Keratinocyte (primary cell): Measurements from ENCODE around the gene CHN2. TPM values are rescaled to one million over a fixed set of nuclear protein-coding genes. Genes with fewer than 3 reads are reported as not detected.

Source experiments
- DNase-seq: peaks from one replicate; pipeline ENCODE4 v3.0.0-alpha.2; 2011; ENCODE audit warnings: low read depth, missing footprints, low spot score
- FAIRE-seq: peaks from 2 replicates; lab custom pipeline; 2011; peaks lifted over from hg19 to GRCh38; lab: Jason Lieb, UNC
- H2AFZ ChIP-seq: 2 replicates; pipeline ENCODE4 v1.6.0; 2012; ENCODE audit warnings: low read length, control low read depth, inconsistent platforms; ENCODE audit not compliant: control insufficient read depth
- H3K27ac ChIP-seq: 2 replicates; pipeline ENCODE4 v1.5.1; 2011; ENCODE audit warnings: low read length; ENCODE audit not compliant: control insufficient read depth, insufficient read depth
- H3K27me3 ChIP-seq: 3 replicates; pipeline ENCODE4 v1.6.0; 2011; ENCODE audit warnings: low read length; ENCODE audit not compliant: control insufficient read depth, insufficient read depth; ENCODE audit errors: extremely low read depth
- H3K36me3 ChIP-seq, 2 experiments: 2 replicates in 1 of 2; 3 replicates in 1 of 2; pipeline ENCODE4 v1.5.1; 2011; ENCODE audit warnings: low read length in 2 of 2, mild to moderate bottlenecking in 1 of 2; ENCODE audit not compliant: control insufficient read depth in 2 of 2, insufficient read depth in 2 of 2; ENCODE audit errors: extremely low read depth in 1 of 2
- H3K4me1 ChIP-seq: 3 replicates; pipeline ENCODE4 v1.5.1; 2011; ENCODE audit warnings: low read length; ENCODE audit not compliant: control insufficient read depth, insufficient read depth; ENCODE audit errors: extremely low read depth
- H3K4me2 ChIP-seq: 3 replicates; pipeline ENCODE4 v1.6.0; 2011; ENCODE audit warnings: low read depth, low read length; ENCODE audit not compliant: control insufficient read depth, insufficient read depth; ENCODE audit errors: extremely low read depth
- H3K4me3 ChIP-seq, 3 experiments: fragments of 200-600 bp in 1 of 3; sonication (generic) in 1 of 3; 2 replicates in 2 of 3; 3 replicates in 1 of 3; pipeline ENCODE4 v1.5.1; 2011 to 2016; ENCODE audit warnings: low read length in 3 of 3, mild to moderate bottlenecking in 3 of 3, control low read depth in 2 of 3, inconsistent platforms in 1 of 3, low read depth in 1 of 3, mixed read lengths in 1 of 3, mixed run types in 1 of 3, moderate library complexity in 1 of 3; ENCODE audit not compliant: control insufficient read depth in 2 of 3, insufficient read depth in 2 of 3; ENCODE audit errors: extremely low read depth in 1 of 3
- H3K79me2 ChIP-seq: 2 replicates; pipeline ENCODE4 v1.6.0; 2012; ENCODE audit warnings: low read length; ENCODE audit not compliant: control insufficient read depth, insufficient read depth
- H3K9ac ChIP-seq: 3 replicates; pipeline ENCODE4 v1.6.0; 2011; ENCODE audit warnings: low read length; ENCODE audit not compliant: control insufficient read depth, insufficient read depth; ENCODE audit errors: extremely low read depth
- H3K9me1 ChIP-seq: 3 replicates; pipeline ENCODE4 v1.6.0; 2011; ENCODE audit warnings: low read length; ENCODE audit not compliant: control insufficient read depth, insufficient read depth; ENCODE audit errors: extremely low read depth
- H3K9me3 ChIP-seq: 2 replicates; pipeline ENCODE4 v1.5.1; 2012; ENCODE audit warnings: low read depth, low read length; ENCODE audit not compliant: control insufficient read depth
- H4K20me1 ChIP-seq: 3 replicates; pipeline ENCODE4 v1.6.0; 2011; ENCODE audit warnings: low read length; ENCODE audit not compliant: control insufficient read depth, insufficient read depth; ENCODE audit errors: extremely low read depth
- EZH2 ChIP-seq: IDR thresholded peaks from one replicate; pipeline ENCODE4 v1.6.1; 2012; ENCODE audit warnings: inconsistent platforms, mild to moderate bottlenecking, low read length, moderate library complexity
- dilution Hi-C: fragments of 300-500 bp; cut with MboI; formaldehyde crosslinking; loops from one replicate; pipeline ENCODE4 v1.7.0; 2020; ENCODE audit warnings: low sequenced_read_pairs; ENCODE audit not compliant: extremely low pct_ligation_motif_present
- polyA plus RNA-seq, 5 experiments: library from polyadenylated mRNA; depleted of rRNA in 3 of 5; stranded (reverse) in 3 of 5; stranded (forward) in 1 of 5; unstranded in 1 of 5; fragments of >200 nt; gene quantifications; 1 replicate in 1 of 5; 2 replicates in 3 of 5; 3 replicates in 1 of 5; pipeline versions ENCODE4 v1.2.1 to v1.2.3, GENCODE V29; 2011 to 2012; ENCODE audit warnings: missing spikeins in 2 of 5, low read depth in 1 of 5, low replicate concordance in 1 of 5
- TF ChIP-seq, protein P1 (sequence below), 3 experiments: IDR thresholded peaks in 1 of 3; conservative IDR thresholded peaks in 1 of 3; optimal IDR thresholded peaks in 1 of 3; 2 replicates in 2 of 3; 3 replicates in 1 of 3; pipeline versions ENCODE3 to v1.5.1; 2011; ENCODE audit warnings: low read length in 3 of 3, mild to moderate bottlenecking in 3 of 3, moderate library complexity in 2 of 3, control low read depth in 1 of 3, inconsistent platforms in 1 of 3; ENCODE audit not compliant: insufficient read depth in 2 of 3; ENCODE audit errors: extremely low read depth in 1 of 3

The CHN2 gene
- polyA plus RNA-seq, 1 donor (not counting 4 experiments of a cell fraction or from before 2014, with no cell fraction given) = 1.8 TPM

DNA sequence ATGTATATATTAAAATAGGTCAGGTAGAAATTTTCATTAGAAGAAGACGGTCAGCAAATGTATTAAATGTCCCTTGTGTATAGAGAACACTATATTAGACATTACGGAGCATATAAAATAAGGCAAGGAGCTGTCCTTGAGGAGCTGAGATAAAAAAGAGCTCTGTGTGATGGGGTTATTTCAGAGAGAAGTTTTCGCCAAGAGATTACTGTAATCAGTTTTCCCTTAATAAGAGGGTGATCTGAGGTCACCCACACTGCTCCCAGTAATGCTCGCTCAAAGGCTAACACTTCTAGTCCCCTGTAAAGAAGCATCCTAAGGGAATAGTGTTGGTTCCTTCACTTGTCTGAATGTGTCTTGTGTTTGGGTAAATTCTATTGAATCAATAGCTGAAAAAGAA, 282.3 kb downstream of the CHN2 start:
- no peaks in the 10 kb centered on the region for H3K9me1 ChIP-seq
- DNase-seq (no peak), FAIRE-seq (no peak)
- H3K4me1 ChIP-seq = no peaks in the 10 kb centered on the region
- no peak overlapping the region for H2AFZ ChIP-seq
- peaks cover 5% of the 10 kb centered on the region for H3K27me3 ChIP-seq
- no peak overlapping the region for H3K27ac ChIP-seq
- H4K20me1 ChIP-seq = no peaks in the 10 kb centered on the region
- H3K4me3 ChIP-seq = no peak overlapping the region
- no peak overlapping the region for H3K4me2 ChIP-seq
- H3K36me3 ChIP-seq = no peaks in the 10 kb centered on the region
- no peaks in the 10 kb centered on the region for H3K79me2 ChIP-seq
- TF ChIP-seq, protein P1, sequence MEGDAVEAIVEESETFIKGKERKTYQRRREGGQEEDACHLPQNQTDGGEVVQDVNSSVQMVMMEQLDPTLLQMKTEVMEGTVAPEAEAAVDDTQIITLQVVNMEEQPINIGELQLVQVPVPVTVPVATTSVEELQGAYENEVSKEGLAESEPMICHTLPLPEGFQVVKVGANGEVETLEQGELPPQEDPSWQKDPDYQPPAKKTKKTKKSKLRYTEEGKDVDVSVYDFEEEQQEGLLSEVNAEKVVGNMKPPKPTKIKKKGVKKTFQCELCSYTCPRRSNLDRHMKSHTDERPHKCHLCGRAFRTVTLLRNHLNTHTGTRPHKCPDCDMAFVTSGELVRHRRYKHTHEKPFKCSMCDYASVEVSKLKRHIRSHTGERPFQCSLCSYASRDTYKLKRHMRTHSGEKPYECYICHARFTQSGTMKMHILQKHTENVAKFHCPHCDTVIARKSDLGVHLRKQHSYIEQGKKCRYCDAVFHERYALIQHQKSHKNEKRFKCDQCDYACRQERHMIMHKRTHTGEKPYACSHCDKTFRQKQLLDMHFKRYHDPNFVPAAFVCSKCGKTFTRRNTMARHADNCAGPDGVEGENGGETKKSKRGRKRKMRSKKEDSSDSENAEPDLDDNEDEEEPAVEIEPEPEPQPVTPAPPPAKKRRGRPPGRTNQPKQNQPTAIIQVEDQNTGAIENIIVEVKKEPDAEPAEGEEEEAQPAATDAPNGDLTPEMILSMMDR (optimal IDR thresholded peaks at IDR 0.05 in 1 of 3, IDR thresholded peaks at IDR 0.05 in 1 of 3, conservative IDR thresholded peaks at IDR 0.05 in 1 of 3; ENCODE audit: extremely low read depth in 1 of 3, insufficient read depth in 2 of 3, low read length in 3 of 3) = no peak
- no peak for TF ChIP-seq EZH2
- H3K9ac ChIP-seq = no peak overlapping the region
- no peaks in the 10 kb centered on the region for H3K9me3 ChIP-seq
- dilution Hi-C loops = no loop called here

- no peak overlapping the region for H3K4me3 ChIP-seq
- no peak overlapping the region for H3K27ac ChIP-seq
- TF ChIP-seq EZH2 = no peak
- TF ChIP-seq, protein P1 (optimal IDR thresholded peaks at IDR 0.05 in 1 of 3, IDR thresholded peaks at IDR 0.05 in 1 of 3, conservative IDR thresholded peaks at IDR 0.05 in 1 of 3; ENCODE audit: extremely low read depth in 1 of 3, insufficient read depth in 2 of 3, low read length in 3 of 3) = no peak
- no peak for DNase-seq
- no peaks in the 10 kb centered on the region for H3K9me3 ChIP-seq
- H3K27me3 ChIP-seq = peaks cover 5% of the 10 kb centered on the region
- no peaks in the 10 kb centered on the region for H3K9me1 ChIP-seq
- H3K36me3 ChIP-seq = no peaks in the 10 kb centered on the region
- dilution Hi-C loops = no loop called here
- no peaks in the 10 kb centered on the region for H3K79me2 ChIP-seq
- no peak for FAIRE-seq
- no peak overlapping the region for H2AFZ ChIP-seq
- no peak overlapping the region for H3K9ac ChIP-seq
- no peak overlapping the region for H3K4me2 ChIP-seq
- no peaks in the 10 kb centered on the region for H3K4me1 ChIP-seq
- no peaks in the 10 kb centered on the region for H4K20me1 ChIP-seq
Observed at GRCh38 chr7:29478226-29478625, 283.7 kb downstream of the CHN2 start.
